GM19239 (cell line): ENCODE measurements around the gene DCUN1D3.
A peak's percentile ranks its signal among the peaks of the same experiment; 100 is the strongest.
"Not testable (repeated sequence)": the region's sequence is repeated elsewhere in the genome, so short reads cannot be mapped to it uniquely, and the experiment has no call there.

Experiments
- DNase-seq: peaks from one replicate; pipeline ENCODE4 v3.0.0; 2011; ENCODE audit warnings: low spot score; ENCODE audit not compliant: insufficient read length
- FAIRE-seq: peaks from 2 replicates; lab custom pipeline; 2011; peaks lifted over from hg19 to GRCh38; lab: Jason Lieb, UNC

The DCUN1D3 gene

GRCh38 chr16:20844054-20844453 lies 56.1 kb downstream of the DCUN1D3 start:
- DNase-seq (no peak), FAIRE-seq (no peak)

DNA sequence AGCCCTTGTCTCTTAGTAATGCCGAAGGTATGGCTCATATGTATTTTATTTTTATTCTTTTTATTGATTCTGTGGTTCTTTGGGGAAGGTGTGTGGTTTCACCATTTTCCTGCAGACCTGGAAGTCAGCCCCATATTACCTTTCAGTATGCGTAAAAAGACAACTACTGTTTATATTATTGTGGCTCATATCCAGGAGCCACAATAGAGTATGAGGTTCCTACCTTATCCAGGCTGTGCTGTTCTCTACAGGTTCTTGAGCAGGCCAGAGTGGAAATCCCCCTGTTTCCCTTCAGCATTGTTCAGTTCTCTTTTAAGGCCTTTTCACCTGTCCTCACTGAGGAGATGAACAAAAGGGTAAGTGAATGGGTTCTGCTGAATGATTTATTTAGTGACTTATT lies 60.7 kb downstream of the DCUN1D3 start:
- no peak for FAIRE-seq

DNA sequence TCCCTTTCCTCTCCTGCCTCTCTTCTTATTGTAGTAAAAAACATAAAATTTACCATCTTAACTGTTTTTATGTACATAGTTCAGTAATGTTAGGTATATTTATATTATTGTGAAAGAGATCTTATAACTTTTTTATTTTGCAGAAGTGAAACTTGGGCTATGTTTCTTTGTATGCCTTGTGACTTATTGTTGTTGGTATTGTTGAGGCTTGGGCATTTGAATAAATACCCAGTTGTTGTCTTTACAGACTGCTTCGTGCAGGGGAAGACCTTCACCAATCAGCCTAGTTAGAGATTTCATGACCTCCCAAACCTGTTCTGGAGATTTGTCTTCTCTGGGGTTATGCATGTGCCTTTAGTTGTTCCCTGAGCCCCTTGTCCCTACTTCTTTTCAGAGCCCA lies 61.9 kb downstream of the DCUN1D3 start:
- DNase-seq, result no peak
- peak; percentile 71 for FAIRE-seq

More for the DNA sequence above, 60.7 kb downstream of the DCUN1D3 start:
- DNase-seq, result no peak

DNA sequence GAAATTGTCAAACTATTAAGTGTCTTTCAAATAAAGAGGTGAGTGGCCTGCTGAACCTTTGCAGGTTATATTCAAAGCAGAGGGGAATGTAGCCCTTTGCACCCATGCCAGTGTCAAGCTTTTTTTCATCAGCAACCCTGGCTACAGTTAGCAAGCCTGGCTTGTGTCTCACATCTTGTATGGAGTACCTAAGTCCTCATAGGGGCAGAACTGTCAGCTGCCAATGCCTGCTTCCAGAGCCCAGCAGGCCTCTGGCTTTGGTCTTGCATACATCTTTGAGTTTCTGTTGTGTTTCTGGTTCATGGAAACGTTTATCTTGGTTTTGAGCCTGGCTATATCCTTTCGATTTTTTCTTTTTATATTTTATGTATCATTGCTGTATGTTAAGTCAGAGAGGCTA lies 67.1 kb downstream of the DCUN1D3 start:
- FAIRE-seq, result no peak

GRCh38 chr16:20830372-20830771 lies 69.8 kb downstream of the DCUN1D3 start:
- DNase-seq (no peak), FAIRE-seq (no peak)

More for the DNA sequence above, 67.1 kb downstream of the DCUN1D3 start:
- no peak for DNase-seq

DNA sequence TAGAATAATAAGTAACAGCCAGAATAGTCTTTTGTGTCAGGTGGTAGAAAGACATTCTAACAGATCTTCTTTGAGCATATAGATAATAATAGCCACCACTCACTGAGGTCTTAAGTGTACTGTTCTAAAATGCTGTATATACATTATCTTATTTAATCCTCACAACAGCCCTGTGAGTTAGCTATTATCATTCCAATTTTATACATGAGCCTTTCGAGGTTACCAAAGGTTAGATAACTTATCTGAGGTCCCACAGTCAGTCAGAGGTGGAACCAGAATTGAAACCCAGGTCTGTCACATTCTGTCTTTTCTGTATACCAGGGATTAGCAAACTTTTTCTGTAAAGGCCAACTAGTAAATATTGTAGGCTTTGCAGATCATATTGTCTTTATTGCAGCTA lies 70.6 kb downstream of the DCUN1D3 start:
- DNase-seq, result no peak
- no peak for FAIRE-seq

GRCh38 chr16:20826039-20826566 lies 74.1 kb downstream of the DCUN1D3 start:
- FAIRE-seq (no peak), DNase-seq (no peak)

GRCh38 chr16:20822521-20823325 lies 77.4 kb downstream of the DCUN1D3 start:
- DNase-seq (no peak), FAIRE-seq (peak; percentile 66)

DNA sequence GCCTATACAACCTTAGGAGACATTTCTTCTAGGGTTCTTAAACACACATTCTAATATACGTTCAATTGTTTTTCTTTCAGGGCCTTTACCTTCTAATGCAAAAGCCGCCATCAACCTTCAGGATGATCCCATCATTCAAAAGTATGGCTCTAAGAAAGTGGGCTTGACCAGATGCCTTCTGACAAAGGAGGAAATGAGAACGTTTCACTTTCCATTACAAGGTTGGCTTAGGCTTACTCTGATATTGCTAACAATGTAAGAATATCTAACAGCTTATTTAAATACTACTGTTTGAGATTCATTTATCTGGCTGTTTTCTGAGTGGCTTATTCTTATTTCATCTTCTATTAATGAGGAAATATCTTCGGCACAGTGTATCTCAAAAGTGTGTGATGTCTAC lies 78.5 kb downstream of the DCUN1D3 start:
- no peak for DNase-seq
- peak; percentile 44 for FAIRE-seq

DNA sequence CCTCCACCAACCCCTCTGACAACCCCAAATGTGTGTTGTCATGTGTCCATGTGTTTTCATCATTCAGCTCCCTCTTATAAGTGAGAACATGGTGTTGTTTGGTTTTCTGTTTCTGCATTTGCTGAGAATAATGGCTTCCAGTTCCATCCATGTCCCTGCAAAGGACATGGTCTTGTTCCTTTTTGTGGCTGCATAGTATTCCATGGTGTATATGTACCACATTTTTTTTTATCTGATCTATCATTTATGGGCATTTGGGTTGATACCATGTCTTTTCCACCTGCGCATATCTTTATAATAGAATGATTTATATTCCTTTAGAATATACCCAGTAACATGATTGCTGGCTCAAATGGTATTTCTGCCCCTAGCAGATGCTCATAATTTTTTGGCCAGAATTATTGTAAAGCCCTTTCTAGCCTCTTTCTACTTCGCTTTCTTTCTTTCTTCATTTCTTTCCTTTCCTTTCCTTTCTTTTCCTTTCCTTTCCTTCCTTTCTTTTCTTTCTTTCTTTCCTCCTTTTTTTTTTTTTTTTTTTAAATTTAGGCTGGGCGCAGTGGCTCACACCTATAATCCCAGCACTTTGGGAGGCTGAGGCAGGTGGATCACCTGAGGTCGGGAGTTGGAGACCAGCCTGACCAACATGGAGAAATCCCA lies 81.1 kb downstream of the DCUN1D3 start:
- DNase-seq (no peak), FAIRE-seq (no peak)

- DNase-seq (no peak), FAIRE-seq (peak; percentile 33)
Observed at GRCh38 chr16:20814784-20815183, 85.4 kb downstream of the DCUN1D3 start.

DNA sequence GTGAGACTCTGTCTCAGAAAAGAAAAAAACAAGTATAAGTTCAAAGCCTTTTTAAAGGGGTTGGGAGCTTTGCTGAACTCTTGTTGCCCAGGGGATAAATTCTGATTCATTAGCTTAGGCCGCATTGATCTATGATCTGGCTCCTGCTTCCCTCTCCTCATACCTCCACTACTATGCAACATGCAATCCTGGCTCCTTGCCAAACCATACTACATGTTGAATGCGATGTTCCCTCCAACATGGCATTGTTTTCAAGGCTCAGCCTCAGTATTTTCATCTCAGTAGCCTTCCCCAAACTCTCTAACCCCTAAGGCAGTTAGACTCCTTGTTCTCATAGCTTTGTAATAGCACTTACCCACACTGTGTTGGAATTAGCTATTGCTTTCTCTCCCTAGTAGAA lies 87.6 kb downstream of the DCUN1D3 start:
- no peak for FAIRE-seq
- DNase-seq, result no peak

DNA sequence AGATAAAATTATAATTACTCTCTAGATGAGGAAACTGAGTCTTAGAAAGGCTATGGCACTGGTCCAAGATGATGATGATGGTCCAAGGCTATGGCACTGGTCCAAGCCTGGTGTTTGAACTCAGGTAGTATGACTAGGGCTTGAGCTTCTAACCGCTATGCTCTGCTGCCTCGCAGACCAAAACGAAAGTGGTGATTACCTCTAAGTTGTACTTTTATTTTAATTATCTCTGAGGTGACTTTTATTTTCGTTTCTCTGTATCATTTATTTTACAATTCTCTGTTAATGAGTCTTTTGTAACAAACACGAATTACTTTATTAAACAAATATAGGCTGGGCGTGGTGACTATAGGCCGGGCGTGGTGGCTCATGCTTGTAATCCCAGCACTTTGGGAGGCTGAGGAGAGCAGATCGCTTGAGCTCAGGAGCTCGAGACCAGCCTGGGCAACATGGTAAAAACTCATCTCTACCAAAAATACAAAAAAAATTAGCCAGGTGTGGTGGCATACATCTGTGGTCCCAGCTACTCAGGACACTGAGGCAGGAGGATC lies 88.2 kb downstream of the DCUN1D3 start:
- no peak for DNase-seq
- FAIRE-seq, result no peak

DNA sequence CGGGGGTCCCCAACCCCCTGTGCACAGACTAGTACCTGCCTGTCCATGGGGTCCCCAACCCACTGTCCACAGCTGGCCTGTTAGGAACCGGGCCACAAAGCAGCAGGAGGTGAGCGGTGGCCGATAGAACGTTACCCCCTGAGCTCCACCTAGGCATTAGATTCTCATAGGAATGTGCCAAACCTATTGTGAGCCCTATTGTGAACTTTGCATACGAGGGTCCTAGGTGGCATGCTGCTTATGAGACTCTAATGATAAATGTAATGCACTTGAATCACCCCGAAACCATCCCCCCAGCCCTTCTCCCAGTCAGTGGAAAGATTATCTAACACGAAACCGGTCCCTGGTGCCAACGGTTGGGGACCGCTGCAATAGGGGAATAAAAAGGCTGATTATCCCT lies 92.3 kb downstream of the DCUN1D3 start:
- no peak for DNase-seq
- no peak for FAIRE-seq

GRCh38 chr16:20806168-20807050 lies 93.7 kb downstream of the DCUN1D3 start, which contains the start of the genes ERI2 and REXO5:
Gene ERI2 (minus strand): TSS chr16:20806472. CDS start chr16:20806430, 42 bp downstream.
Gene REXO5 (plus strand): TSS chr16:20806527. CDS start chr16:20806954, 427 bp downstream.
- FAIRE-seq (peak; percentile 87), DNase-seq (peak; percentile 75)

- DNase-seq, FAIRE-seq: not testable (repeated sequence)
Observed at GRCh38 chr16:20805684-20806167, 94.4 kb downstream of the DCUN1D3 start.
